OCI-LY7 (cell line): ENCODE measurements around the gene NACC1.
"Not testable (repeated sequence)": the region's sequence is repeated elsewhere in the genome, so short reads cannot be mapped to it uniquely, and the experiment has no call there.

Experiments
- EZH2phosphoT487 ChIP-seq: fragments of 200-600 bp; sonication (generic); IDR thresholded peaks from 2 replicates; pipeline ENCODE4 v1.6.1; 2018; ENCODE audit warnings: low read depth, borderline replicate concordance, mild to moderate bottlenecking, mixed run types, antibody characterized with exemption, low read length, moderate library complexity, mixed read lengths
- TF ChIP-seq, protein P1 (sequence below): fragments of 200-600 bp; sonication (generic); conservative IDR thresholded peaks from 2 replicates; pipeline ENCODE4 v1.5.1; 2014; ENCODE audit warnings: mild to moderate bottlenecking, antibody characterized with exemption, low read length, moderate library complexity, mixed read lengths

DNA sequence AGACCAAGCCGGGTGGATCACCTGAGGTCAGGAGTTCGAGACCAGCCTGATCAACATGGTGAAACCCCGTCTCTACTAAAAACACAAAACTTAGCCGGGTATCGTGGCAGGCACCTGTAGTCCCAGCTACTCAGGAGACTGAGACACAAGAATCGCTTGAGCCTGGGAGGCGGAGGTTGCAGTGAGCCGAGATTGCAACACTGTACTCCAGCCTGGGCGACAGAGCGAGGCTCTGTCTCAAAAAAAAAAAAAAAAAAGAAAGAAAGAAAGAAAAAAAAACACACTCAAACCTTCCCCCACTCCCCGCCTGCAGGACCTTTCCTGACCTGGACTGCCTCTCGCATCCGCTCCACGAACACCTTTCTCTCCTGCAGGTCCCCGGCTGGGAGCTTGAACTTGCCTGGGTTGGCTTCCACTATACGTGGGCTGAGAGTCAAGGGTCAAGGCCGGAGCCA is 31.1 kb downstream of the NACC1 start:
- TF ChIP-seq, protein P1, sequence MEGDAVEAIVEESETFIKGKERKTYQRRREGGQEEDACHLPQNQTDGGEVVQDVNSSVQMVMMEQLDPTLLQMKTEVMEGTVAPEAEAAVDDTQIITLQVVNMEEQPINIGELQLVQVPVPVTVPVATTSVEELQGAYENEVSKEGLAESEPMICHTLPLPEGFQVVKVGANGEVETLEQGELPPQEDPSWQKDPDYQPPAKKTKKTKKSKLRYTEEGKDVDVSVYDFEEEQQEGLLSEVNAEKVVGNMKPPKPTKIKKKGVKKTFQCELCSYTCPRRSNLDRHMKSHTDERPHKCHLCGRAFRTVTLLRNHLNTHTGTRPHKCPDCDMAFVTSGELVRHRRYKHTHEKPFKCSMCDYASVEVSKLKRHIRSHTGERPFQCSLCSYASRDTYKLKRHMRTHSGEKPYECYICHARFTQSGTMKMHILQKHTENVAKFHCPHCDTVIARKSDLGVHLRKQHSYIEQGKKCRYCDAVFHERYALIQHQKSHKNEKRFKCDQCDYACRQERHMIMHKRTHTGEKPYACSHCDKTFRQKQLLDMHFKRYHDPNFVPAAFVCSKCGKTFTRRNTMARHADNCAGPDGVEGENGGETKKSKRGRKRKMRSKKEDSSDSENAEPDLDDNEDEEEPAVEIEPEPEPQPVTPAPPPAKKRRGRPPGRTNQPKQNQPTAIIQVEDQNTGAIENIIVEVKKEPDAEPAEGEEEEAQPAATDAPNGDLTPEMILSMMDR: not testable (repeated sequence)
- not testable (repeated sequence) for TF ChIP-seq EZH2phosphoT487
